Testis (tissue), 3 donors: Measurements from ENCODE around the gene PTGR2. TPM values are rescaled to one million over a fixed set of nuclear protein-coding genes. Genes with fewer than 3 reads are reported as not detected.
"Not testable (repeated sequence)": the region's sequence is repeated elsewhere in the genome, so short reads cannot be mapped to it uniquely, and the experiment has no call there.

Source experiments
- DNase-seq: peaks from one replicate; pipeline ENCODE4 v3.0.0-alpha.2; 2019
- H3K27ac ChIP-seq, 2 donors: fragments of 200-600 bp; sonication (generic); one replicate each; pipeline ENCODE4 v1.5.1; 2019
- H3K27me3 ChIP-seq: fragments of 200-600 bp; sonication (generic); one replicate; pipeline ENCODE4 v1.5.1; 2019
- H3K36me3 ChIP-seq: fragments of 200-600 bp; sonication (generic); one replicate; pipeline ENCODE4 v1.5.1; 2017; ENCODE audit warnings: low read depth; ENCODE audit errors: missing control alignments
- H3K4me1 ChIP-seq: fragments of 200-600 bp; sonication (generic); one replicate; pipeline ENCODE4 v1.5.1; 2019
- H3K4me3 ChIP-seq, 2 donors: fragments of 200-600 bp; sonication (generic); one replicate each; pipeline ENCODE4 v1.5.1; 2017 to 2019
- H3K9me3 ChIP-seq: fragments of 200-600 bp; sonication (generic); one replicate; pipeline ENCODE4 v1.5.1; 2017
- POLR2A ChIP-seq: fragments of 450-650 bp; IDR thresholded peaks from one replicate; pipeline ENCODE4 v1.6.1; 2017; ENCODE audit warnings: antibody characterized with exemption, mild to moderate bottlenecking, moderate library complexity
- WGBS, 2 donors: methylation state at CpG; one replicate each; pipeline ENCODE4 v1.1.5; 2018; 5-methylcytosine and 5-hydroxymethylcytosine counted together
- intact Hi-C: fragments of 100-400 bp; cut with DNase I; formaldehyde crosslinking; loops from one replicate; pipeline ENCODE4 v1.15.1; 2023; ENCODE audit warnings: low total_unique reads
- polyA plus RNA-seq: library from polyadenylated mRNA; stranded (reverse); fragments of 350-450 nt; fragmentation: Illumina TruSeq; extraction: RNeasy Lipid Tissue Mini Kit (QIAGEN cat#74804); gene quantifications from one replicate; pipeline ENCODE4 v1.2.3, GENCODE V29; 2014; ENCODE audit warnings: low read depth, low replicate concordance; ENCODE audit not compliant: insufficient read depth
- total RNA-seq, 2 donors: library from RNA; depleted of rRNA; stranded (reverse); fragments of >200 nt; gene quantifications; one replicate each; pipeline ENCODE4 v1.2.3, GENCODE V29; 2016
- TF ChIP-seq, protein P1 (sequence below), 3 experiments: fragments of 450-650 bp in 2 of 3; fragments of 200-600 bp in 1 of 3; sonication (generic) in 1 of 3; IDR thresholded peaks; one replicate each; pipeline ENCODE4 v1.5.1; 2016 to 2019; ENCODE audit warnings: antibody characterized with exemption in 3 of 3, mild to moderate bottlenecking in 2 of 3, moderate library complexity in 1 of 3

Gene PTGR2
- total and polyA plus RNA-seq, 3 donors from 2014 or later = 11.8 to 19.4 (median 19.1) TPM

DNA sequence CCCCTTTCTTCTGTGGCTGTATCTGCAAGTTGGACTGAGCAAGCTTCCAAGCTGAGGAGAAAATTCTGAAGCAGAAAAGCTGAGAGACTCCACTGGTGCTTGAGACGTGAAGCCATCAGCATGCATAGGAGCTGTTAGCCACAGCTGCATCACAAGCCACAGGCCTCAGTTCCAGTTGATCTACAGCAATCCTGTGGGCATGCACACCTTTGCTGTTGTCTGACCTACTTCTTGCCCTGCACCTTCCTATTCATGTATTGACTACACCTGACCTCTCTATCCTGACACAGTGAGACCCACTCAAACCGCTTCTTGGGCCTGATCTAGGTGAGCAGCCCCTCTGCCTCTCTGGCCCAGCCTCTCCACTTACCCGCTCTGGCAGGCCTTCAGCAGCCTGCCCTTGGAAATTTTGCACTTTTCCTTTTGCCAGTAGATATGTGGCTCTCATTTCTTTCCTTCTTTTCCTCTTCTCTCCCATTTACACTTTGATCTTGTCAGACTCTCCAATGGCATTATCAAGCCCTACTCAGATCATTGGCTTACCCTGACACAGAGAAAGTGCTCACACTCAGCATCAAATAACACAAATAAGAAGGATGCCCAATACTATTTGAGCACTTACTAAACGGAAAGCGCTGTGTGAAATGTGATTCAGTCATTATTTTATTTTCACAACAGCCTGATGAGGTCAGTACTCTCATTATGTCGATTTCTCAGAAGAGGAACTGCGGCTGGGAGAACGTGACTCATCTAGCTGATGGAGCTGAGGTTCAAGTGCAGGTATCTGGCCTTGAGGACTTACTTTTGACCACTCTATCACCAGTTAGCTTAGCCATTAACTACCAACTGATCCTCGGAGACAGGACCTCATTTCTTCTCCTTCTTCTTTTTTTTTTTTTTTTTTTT, 21.9 kb upstream of the PTGR2 start:
- H3K27me3 ChIP-seq = no peaks in the 10 kb centered on the region
- H3K4me3 ChIP-seq = no peak overlapping the region
- no peak for DNase-seq
- H3K27ac ChIP-seq = no peak overlapping the region
- intact Hi-C loops = loop anchor here (5.0 kb wide), 1 partner anchor 102 kb away; no protein-coding TSS in a partner anchor
- no peaks in the 10 kb centered on the region for H3K36me3 ChIP-seq
- WGBS, 2 donors = 82 to 84% methylated on average over 9 of the region's 9 CpGs
- no peaks in the 10 kb centered on the region for H3K4me1 ChIP-seq
- no peaks in the 10 kb centered on the region for H3K9me3 ChIP-seq
- TF ChIP-seq, protein P1, sequence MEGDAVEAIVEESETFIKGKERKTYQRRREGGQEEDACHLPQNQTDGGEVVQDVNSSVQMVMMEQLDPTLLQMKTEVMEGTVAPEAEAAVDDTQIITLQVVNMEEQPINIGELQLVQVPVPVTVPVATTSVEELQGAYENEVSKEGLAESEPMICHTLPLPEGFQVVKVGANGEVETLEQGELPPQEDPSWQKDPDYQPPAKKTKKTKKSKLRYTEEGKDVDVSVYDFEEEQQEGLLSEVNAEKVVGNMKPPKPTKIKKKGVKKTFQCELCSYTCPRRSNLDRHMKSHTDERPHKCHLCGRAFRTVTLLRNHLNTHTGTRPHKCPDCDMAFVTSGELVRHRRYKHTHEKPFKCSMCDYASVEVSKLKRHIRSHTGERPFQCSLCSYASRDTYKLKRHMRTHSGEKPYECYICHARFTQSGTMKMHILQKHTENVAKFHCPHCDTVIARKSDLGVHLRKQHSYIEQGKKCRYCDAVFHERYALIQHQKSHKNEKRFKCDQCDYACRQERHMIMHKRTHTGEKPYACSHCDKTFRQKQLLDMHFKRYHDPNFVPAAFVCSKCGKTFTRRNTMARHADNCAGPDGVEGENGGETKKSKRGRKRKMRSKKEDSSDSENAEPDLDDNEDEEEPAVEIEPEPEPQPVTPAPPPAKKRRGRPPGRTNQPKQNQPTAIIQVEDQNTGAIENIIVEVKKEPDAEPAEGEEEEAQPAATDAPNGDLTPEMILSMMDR (IDR thresholded peaks at IDR 0.05) = no peak
- no peak for TF ChIP-seq POLR2A

- Histone ChIP-seq H3K9me3 (no peaks in the 10 kb centered on the region), H3K27me3 (no peaks in the 10 kb centered on the region), H3K36me3 (no peaks in the 10 kb centered on the region), H3K4me3 (no peak overlapping the region), H3K27ac (no peak overlapping the region), H3K4me1 (no peaks in the 10 kb centered on the region)
- no peak for DNase-seq
- intact Hi-C loops = no loop called here
- TF ChIP-seq, protein P1 (IDR thresholded peaks at IDR 0.05) = no peak
- TF ChIP-seq POLR2A = no peak
- WGBS, 2 donors = 76 to 78% methylated on average over 1 of the region's 1 CpG
Observed at GRCh38 chr14:73833034-73833433, 18.6 kb upstream of the PTGR2 start.

- H3K4me1 ChIP-seq = no peaks in the 10 kb centered on the region
- no peak overlapping the region for H3K4me3 ChIP-seq
- intact Hi-C loops = no loop called here
- H3K9me3 ChIP-seq = no peaks in the 10 kb centered on the region
- no peaks in the 10 kb centered on the region for H3K27me3 ChIP-seq
- H3K36me3 ChIP-seq = no peaks in the 10 kb centered on the region
- H3K27ac ChIP-seq = no peak overlapping the region
- DNase-seq = no peak
- WGBS, 2 donors = 61 to 71% methylated on average over 9 of the region's 9 CpGs
- no peak for TF ChIP-seq POLR2A
- TF ChIP-seq, protein P1 (IDR thresholded peaks at IDR 0.05) = no peak
Observed at GRCh38 chr14:73833530-73834260, 17.9 kb upstream of the PTGR2 start.

GRCh38 chr14:73834261-73834625, 17.4 kb upstream of the PTGR2 start:
- Histone ChIP-seq H3K36me3 (no peaks in the 10 kb centered on the region), H3K27ac (no peak overlapping the region), H3K9me3 (no peaks in the 10 kb centered on the region), H3K27me3 (no peaks in the 10 kb centered on the region), H3K4me3 (no peak overlapping the region), H3K4me1 (no peaks in the 10 kb centered on the region)
- intact Hi-C loops = no loop called here
- TF ChIP-seq, protein P1 (IDR thresholded peaks at IDR 0.05) = no peak
- TF ChIP-seq POLR2A = no peak
- DNase-seq = no peak
- 90 to 93% methylated on average over 4 of the region's 4 CpGs for WGBS, 2 donors

DNA sequence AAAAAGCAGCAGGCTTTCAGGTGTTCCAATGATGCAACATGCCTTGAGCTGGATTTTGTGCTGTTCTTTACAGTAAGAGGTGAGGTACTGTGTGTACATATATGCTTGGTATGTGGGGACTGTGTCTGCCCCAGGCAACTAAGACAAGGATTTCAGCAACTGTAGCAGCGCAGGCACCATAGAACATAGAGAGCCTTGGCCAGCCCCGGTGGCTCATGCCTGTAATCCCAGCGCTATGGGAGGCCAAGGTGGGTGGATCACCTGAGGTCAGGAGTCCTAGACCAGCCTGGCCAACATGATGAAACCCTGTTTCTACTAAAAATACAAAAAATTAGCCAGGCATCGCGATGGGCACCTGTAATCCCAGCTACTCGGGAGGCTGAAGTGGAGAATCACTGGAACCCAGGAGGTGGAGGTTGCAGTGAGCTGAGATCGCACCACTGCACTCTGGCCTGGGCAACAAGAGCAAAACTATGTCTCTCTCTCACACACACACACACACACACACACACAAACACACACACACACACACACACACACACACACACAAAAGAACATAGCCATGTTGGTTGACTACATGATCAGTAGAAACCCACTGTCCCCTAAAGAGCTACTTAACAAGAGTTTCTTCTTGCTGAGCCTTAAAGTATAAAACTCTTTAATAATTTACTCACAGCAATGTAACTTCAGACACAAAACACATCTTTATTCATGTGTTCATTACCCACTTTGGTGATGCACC, 13.2 kb upstream of the PTGR2 start:
- H3K4me3 ChIP-seq, H3K27ac ChIP-seq, H3K4me1 ChIP-seq, H3K36me3 ChIP-seq, intact Hi-C loops, H3K27me3 ChIP-seq, H3K9me3 ChIP-seq, DNase-seq: not testable (repeated sequence)
- whole genome bisulfite sequencing, 2 donors = 65 to 68% methylated on average over 6 to 7 of the region's 7 CpGs
